MM.1S (cell line): ENCODE data around the gene KIAA1958.
A peak's percentile ranks its signal among the peaks of the same experiment; 100 is the strongest.

Experiments used
- DNase-seq: peaks from one replicate; pipeline ENCODE4 v3.0.0-alpha.2; 2015
- H2AFZ ChIP-seq: fragments of 300-600 bp; sonication (generic); 2 replicates; pipeline ENCODE4 v1.6.0; 2016; ENCODE audit warnings: antibody characterized with exemption, low read length
- H3F3A ChIP-seq: fragments of 300-600 bp; sonication (generic); 2 replicates; pipeline ENCODE4 v1.6.1; 2016; ENCODE audit warnings: mild to moderate bottlenecking, antibody characterized with exemption, low read length, moderate library complexity, mixed read lengths; ENCODE audit not compliant: insufficient read depth
- H3K27ac ChIP-seq: fragments of 300-600 bp; sonication (generic); 2 replicates; pipeline ENCODE4 v1.5.1; 2016; ENCODE audit warnings: mild to moderate bottlenecking, low read length
- H3K27me3 ChIP-seq: fragments of 300-600 bp; sonication (generic); replicated peaks from 2 replicates; pipeline ENCODE4 v1.6.0; 2016; ENCODE audit warnings: low read length; ENCODE audit not compliant: insufficient read depth
- H3K36me3 ChIP-seq: fragments of 300-600 bp; sonication (generic); replicated peaks from 2 replicates; pipeline ENCODE4 v1.6.1; 2016; ENCODE audit warnings: mild to moderate bottlenecking, low read length, mixed read lengths; ENCODE audit not compliant: insufficient read depth
- H3K4me1 ChIP-seq: fragments of 300-600 bp; sonication (generic); 2 replicates; pipeline ENCODE4 v1.6.1; 2016; ENCODE audit warnings: low read length, mixed read lengths
- H3K4me2 ChIP-seq: fragments of 300-600 bp; sonication (generic); 2 replicates; pipeline ENCODE4 v1.6.0; 2016; ENCODE audit warnings: low read depth, low read length
- H3K4me3 ChIP-seq: fragments of 300-600 bp; sonication (generic); 2 replicates; pipeline ENCODE4 v1.5.1; 2016; ENCODE audit warnings: low read length, mixed read lengths
- H3K79me2 ChIP-seq: fragments of 300-600 bp; sonication (generic); 2 replicates; pipeline ENCODE4 v1.6.1; 2016; ENCODE audit warnings: mixed run types, low read length, mixed read lengths
- H3K9ac ChIP-seq: fragments of 300-600 bp; sonication (generic); 2 replicates; pipeline ENCODE4 v1.6.1; 2016; ENCODE audit warnings: low read length, mixed read lengths
- H3K9me2 ChIP-seq: fragments of 300-600 bp; sonication (generic); replicated peaks from 2 replicates; pipeline ENCODE4 v1.6.1; 2016; ENCODE audit warnings: mild to moderate bottlenecking, low read length, mixed read lengths; ENCODE audit not compliant: insufficient read depth
- H3K9me3 ChIP-seq: fragments of 300-600 bp; sonication (generic); replicated peaks from 2 replicates; pipeline ENCODE4 v1.6.1; 2016; ENCODE audit warnings: mild to moderate bottlenecking, low read length, mixed read lengths; ENCODE audit not compliant: insufficient read depth
- H4K20me1 ChIP-seq: fragments of 300-600 bp; sonication (generic); 2 replicates; pipeline ENCODE4 v1.6.1; 2016; ENCODE audit warnings: mild to moderate bottlenecking, low read length, moderate library complexity, mixed read lengths; ENCODE audit not compliant: insufficient read depth
- CTCF ChIP-seq: fragments of 300-600 bp; sonication (generic); IDR thresholded peaks from 2 replicates; pipeline ENCODE4 v1.5.1; 2016; ENCODE audit warnings: antibody characterized with exemption, low read length, mixed read lengths
- EZH2 ChIP-seq: fragments of 300-600 bp; sonication (generic); optimal IDR thresholded peaks from 2 replicates; pipeline ENCODE3; 2017; ENCODE audit warnings: low read depth, mild to moderate bottlenecking, antibody characterized with exemption, low read length, mixed read lengths
- EZH2phosphoT487 ChIP-seq: fragments of 300-600 bp; sonication (generic); IDR thresholded peaks from 2 replicates; pipeline ENCODE4 v1.6.1; 2018; ENCODE audit warnings: antibody characterized with exemption, low read length

The KIAA1958 gene

GRCh38 chr9:112705768-112706427 lies 219.3 kb downstream of the KIAA1958 start:
- no peaks in the 10 kb centered on the region for H4K20me1 ChIP-seq
- H2AFZ ChIP-seq, result no peak overlapping the region
- no peak for DNase-seq
- H3F3A ChIP-seq, result no peaks in the 10 kb centered on the region
- no peak overlapping the region for H3K4me3 ChIP-seq
- no peaks in the 10 kb centered on the region for H3K9me3 ChIP-seq
- no peak overlapping the region for H3K9ac ChIP-seq
- H3K4me1 ChIP-seq, result no peaks in the 10 kb centered on the region
- no peak overlapping the region for H3K27ac ChIP-seq
- no peaks in the 10 kb centered on the region for H3K36me3 ChIP-seq
- H3K9me2 ChIP-seq, result no peaks in the 10 kb centered on the region
- H3K4me2 ChIP-seq, result no peak overlapping the region
- no peaks in the 10 kb centered on the region for H3K27me3 ChIP-seq
- TF ChIP-seq EZH2phosphoT487 (no peak), EZH2 (no peak), CTCF (no peak)
- H3K79me2 ChIP-seq, result peaks cover 40% of the 10 kb centered on the region

- Histone ChIP-seq H3K9ac (no peak overlapping the region), H3K79me2 (peaks cover 61% of the 10 kb centered on the region), H3K4me2 (no peak overlapping the region), H3F3A (no peaks in the 10 kb centered on the region), H3K4me1 (no peaks in the 10 kb centered on the region), H4K20me1 (no peaks in the 10 kb centered on the region), H3K27ac (no peak overlapping the region), H2AFZ (no peak overlapping the region), H3K9me3 (no peaks in the 10 kb centered on the region), H3K9me2 (no peaks in the 10 kb centered on the region), H3K36me3 (no peaks in the 10 kb centered on the region; the same call in 1 of the 2 replicates), H3K27me3 (no peaks in the 10 kb centered on the region), H3K4me3 (no peak overlapping the region)
- TF ChIP-seq EZH2, result no peak
- TF ChIP-seq EZH2phosphoT487, result no peak
- peak; percentile 23 for TF ChIP-seq CTCF
- no peak for DNase-seq
These were observed 224.5 kb downstream of the KIAA1958 start for GRCh38 chr9:112711050-112711689.

GRCh38 chr9:112712678-112713077 lies 226.1 kb downstream of the KIAA1958 start:
- H3F3A ChIP-seq, result peaks cover 6% of the 10 kb centered on the region
- TF ChIP-seq EZH2phosphoT487, result no peak
- TF ChIP-seq EZH2, result no peak
- TF ChIP-seq CTCF, result no peak
- H3K9me2 ChIP-seq, result no peaks in the 10 kb centered on the region
- no peaks in the 10 kb centered on the region for H3K4me1 ChIP-seq
- H3K79me2 ChIP-seq, result peaks cover 74% of the 10 kb centered on the region
- no peak overlapping the region for H3K4me2 ChIP-seq
- H3K9ac ChIP-seq, result no peak overlapping the region
- no peak overlapping the region for H3K4me3 ChIP-seq
- H4K20me1 ChIP-seq, result no peaks in the 10 kb centered on the region
- no peak overlapping the region for H2AFZ ChIP-seq
- no peaks in the 10 kb centered on the region for H3K27me3 ChIP-seq
- no peaks in the 10 kb centered on the region; the same call in 1 of the 2 replicates for H3K36me3 ChIP-seq
- no peaks in the 10 kb centered on the region for H3K9me3 ChIP-seq
- no peak overlapping the region for H3K27ac ChIP-seq
- DNase-seq, result no peak
